Mesothelial cell of epicardium (in vitro differentiated cells): ENCODE data around the gene CDH24. TPM values are rescaled to one million over a fixed set of nuclear protein-coding genes. Genes with fewer than 3 reads are reported as not detected.
"Not testable (repeated sequence)": the region's sequence is repeated elsewhere in the genome, so short reads cannot be mapped to it uniquely, and the experiment has no call there.

Experiments used
- DNase-seq, 2 experiments: peaks; one replicate each; pipeline ENCODE4 v3.0.0; 2021; ENCODE audit warnings: low spot score in 2 of 2; ENCODE audit not compliant: unreplicated experiment in 2 of 2
- H3K27ac Mint-ChIP-seq: 2 replicates; pipeline ENCODE4 v1.8.0; 2021; ENCODE audit warnings: mixed read lengths
- H3K27me3 Mint-ChIP-seq: 2 replicates; pipeline ENCODE4 v1.8.0; 2021; ENCODE audit warnings: low read depth, mixed read lengths
- H3K36me3 Mint-ChIP-seq: 2 replicates; pipeline ENCODE4 v1.8.0; 2021; ENCODE audit warnings: mixed read lengths
- H3K4me1 Mint-ChIP-seq: 2 replicates; pipeline ENCODE4 v1.8.0; 2021; ENCODE audit warnings: mixed read lengths
- H3K4me3 Mint-ChIP-seq: 2 replicates; pipeline ENCODE4 v1.8.0; 2021; ENCODE audit warnings: mild to moderate bottlenecking, moderate library complexity, mixed read lengths
- H3K9me3 Mint-ChIP-seq: 2 replicates; pipeline ENCODE4 v1.8.0; 2021; ENCODE audit warnings: mixed read lengths
- CTCF ChIP-seq: fragments of 200-600 bp; sonication (generic); IDR thresholded peaks from one replicate; pipeline ENCODE4 v1.5.0; 2021; ENCODE audit warnings: antibody characterized with exemption; ENCODE audit not compliant: unreplicated experiment
- total RNA-seq: library from RNA; stranded (reverse); gene quantifications from 3 replicates; pipeline ENCODE4 v1.2.1, GENCODE V29; 2021

Gene CDH24
- total RNA-seq, 1 donor from 2014 or later, result 30.4 TPM

GRCh38 chr14:23005451-23006187, 51.7 kb downstream of the CDH24 start:
- DNase-seq, result no peak
- no peaks in the 10 kb centered on the region for H3K27me3 Mint-ChIP-seq
- H3K4me3 Mint-ChIP-seq, result peak overlapping the region; percentile 93
- no peak for TF ChIP-seq CTCF
- H3K9me3 Mint-ChIP-seq, result no peaks in the 10 kb centered on the region
- peak overlapping the region; percentile 99 for H3K27ac Mint-ChIP-seq
- H3K36me3 Mint-ChIP-seq, result no peaks in the 10 kb centered on the region
- peaks cover 40% of the 10 kb centered on the region for H3K4me1 Mint-ChIP-seq

GRCh38 chr14:23004274-23004673, 53.0 kb downstream of the CDH24 start:
- H3K27ac Mint-ChIP-seq, H3K4me3 Mint-ChIP-seq, H3K36me3 Mint-ChIP-seq, H3K27me3 Mint-ChIP-seq, DNase-seq, H3K9me3 Mint-ChIP-seq: not testable (repeated sequence)
- peaks cover 41% of the 10 kb centered on the region for H3K4me1 Mint-ChIP-seq

GRCh38 chr14:23002592-23002991, 54.7 kb downstream of the CDH24 start:
- H3K4me1 Mint-ChIP-seq, result peaks cover 33% of the 10 kb centered on the region
- no peak for DNase-seq
- H3K36me3 Mint-ChIP-seq, result no peaks in the 10 kb centered on the region
- H3K27ac Mint-ChIP-seq, result no peak overlapping the region
- H3K27me3 Mint-ChIP-seq, result no peaks in the 10 kb centered on the region
- no peak overlapping the region for H3K4me3 Mint-ChIP-seq
- TF ChIP-seq CTCF, result no peak
- H3K9me3 Mint-ChIP-seq, result no peaks in the 10 kb centered on the region

- DNase-seq, result no peak
- Mint-ChIP-seq H3K27ac (no peak overlapping the region), H3K36me3 (no peaks in the 10 kb centered on the region), H3K4me3 (no peak overlapping the region), H3K9me3 (no peaks in the 10 kb centered on the region), H3K4me1 (peaks cover 21% of the 10 kb centered on the region), H3K27me3 (no peaks in the 10 kb centered on the region)
- TF ChIP-seq CTCF, result no peak
Observed at GRCh38 chr14:23000860-23001259, 56.5 kb downstream of the CDH24 start.

- no peak overlapping the region for H3K4me3 Mint-ChIP-seq
- H3K4me1 Mint-ChIP-seq, result peaks cover 21% of the 10 kb centered on the region
- no peaks in the 10 kb centered on the region for H3K9me3 Mint-ChIP-seq
- no peaks in the 10 kb centered on the region for H3K27me3 Mint-ChIP-seq
- DNase-seq, result no peak
- H3K27ac Mint-ChIP-seq, result no peak overlapping the region
- no peak for TF ChIP-seq CTCF
- H3K36me3 Mint-ChIP-seq, result no peaks in the 10 kb centered on the region
Observed at GRCh38 chr14:22998329-22999012, 58.8 kb downstream of the CDH24 start.

- H3K4me3 Mint-ChIP-seq, result no peak overlapping the region
- H3K9me3 Mint-ChIP-seq, result no peaks in the 10 kb centered on the region
- TF ChIP-seq CTCF, result no peak
- H3K36me3 Mint-ChIP-seq, result no peaks in the 10 kb centered on the region
- no peaks in the 10 kb centered on the region for H3K27me3 Mint-ChIP-seq
- H3K27ac Mint-ChIP-seq, result no peak overlapping the region
- H3K4me1 Mint-ChIP-seq, result peaks cover 24% of the 10 kb centered on the region
- DNase-seq, result no peak
Observed at GRCh38 chr14:22997676-22998323, 59.5 kb downstream of the CDH24 start.
